Stimulated activated naive CD8-positive, alpha-beta T cell treated with anti-CD3 and anti-CD28 coated beads, Interleukin-15, amount 100 ng/mL, for 72 hours (primary cell): Measurements from ENCODE around the gene ATP1A4.

Experiments used
- ATAC-seq: fragments of 150-1000 bp; cut with Tn5 transposase; 2 replicates; pipeline ENCODE4 v1.10.0; 2021; ENCODE audit warnings: mild to moderate bottlenecking, moderate library complexity
- DNase-seq, 2 donors: peaks; one replicate each; pipeline ENCODE4 v3.0.0; 2021 to 2022
- H3K27ac Mint-ChIP-seq, 2 donors: one replicate each; pipeline ENCODE4 v1.8.0; 2022; ENCODE audit warnings: mild to moderate bottlenecking in 2 of 2, mixed read lengths in 2 of 2, moderate library complexity in 2 of 2
- H3K27me3 Mint-ChIP-seq: one replicate; pipeline ENCODE4 v1.8.0; 2022; ENCODE audit warnings: mixed read lengths
- H3K4me1 Mint-ChIP-seq: one replicate; pipeline ENCODE4 v1.8.0; 2022; ENCODE audit warnings: mild to moderate bottlenecking, mixed read lengths
- H3K4me3 Mint-ChIP-seq, 2 donors: one replicate each; pipeline ENCODE4 v1.8.0; 2022; ENCODE audit warnings: mild to moderate bottlenecking in 2 of 2, mixed read lengths in 2 of 2, moderate library complexity in 1 of 2
- H3K9me3 Mint-ChIP-seq, 2 donors: one replicate each; pipeline ENCODE4 v1.8.0; 2022; ENCODE audit warnings: mixed read lengths in 2 of 2

ATP1A4 gene

GRCh38 chr1:160130486-160130885 lies 20.9 kb upstream of the ATP1A4 start:
- ATAC-seq: no peak
- no peak overlapping the region for H3K27ac Mint-ChIP-seq
- H3K27me3 Mint-ChIP-seq: peaks cover 26% of the 10 kb centered on the region
- H3K4me3 Mint-ChIP-seq: no peak overlapping the region
- no peak for DNase-seq
- H3K9me3 Mint-ChIP-seq: no peaks in the 10 kb centered on the region
- peaks cover 6% of the 10 kb centered on the region for H3K4me1 Mint-ChIP-seq

DNA sequence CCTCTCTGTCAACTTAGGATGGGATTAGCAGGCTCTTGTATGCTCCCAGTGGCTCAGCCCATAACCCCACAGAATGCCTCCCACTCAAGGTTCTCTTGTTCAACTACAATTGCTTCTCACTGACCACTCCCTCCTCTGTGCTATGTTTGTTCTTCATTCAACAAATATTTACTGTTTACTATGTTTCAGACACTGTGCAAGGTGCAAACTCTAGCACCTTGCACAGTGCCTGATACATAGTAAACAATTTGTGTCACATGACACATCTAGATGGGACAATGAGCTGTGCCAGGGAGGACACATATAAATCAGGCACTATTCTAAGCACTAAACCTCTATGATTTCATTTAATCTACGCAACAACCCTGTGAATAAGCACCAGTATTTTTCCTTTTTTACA lies 20.5 kb upstream of the ATP1A4 start:
- peaks cover 6% of the 10 kb centered on the region for H3K4me1 Mint-ChIP-seq
- ATAC-seq: no peak
- no peak for DNase-seq
- H3K27ac Mint-ChIP-seq: no peak overlapping the region
- H3K9me3 Mint-ChIP-seq: no peaks in the 10 kb centered on the region
- H3K27me3 Mint-ChIP-seq: peaks cover 26% of the 10 kb centered on the region
- no peak overlapping the region for H3K4me3 Mint-ChIP-seq

DNA sequence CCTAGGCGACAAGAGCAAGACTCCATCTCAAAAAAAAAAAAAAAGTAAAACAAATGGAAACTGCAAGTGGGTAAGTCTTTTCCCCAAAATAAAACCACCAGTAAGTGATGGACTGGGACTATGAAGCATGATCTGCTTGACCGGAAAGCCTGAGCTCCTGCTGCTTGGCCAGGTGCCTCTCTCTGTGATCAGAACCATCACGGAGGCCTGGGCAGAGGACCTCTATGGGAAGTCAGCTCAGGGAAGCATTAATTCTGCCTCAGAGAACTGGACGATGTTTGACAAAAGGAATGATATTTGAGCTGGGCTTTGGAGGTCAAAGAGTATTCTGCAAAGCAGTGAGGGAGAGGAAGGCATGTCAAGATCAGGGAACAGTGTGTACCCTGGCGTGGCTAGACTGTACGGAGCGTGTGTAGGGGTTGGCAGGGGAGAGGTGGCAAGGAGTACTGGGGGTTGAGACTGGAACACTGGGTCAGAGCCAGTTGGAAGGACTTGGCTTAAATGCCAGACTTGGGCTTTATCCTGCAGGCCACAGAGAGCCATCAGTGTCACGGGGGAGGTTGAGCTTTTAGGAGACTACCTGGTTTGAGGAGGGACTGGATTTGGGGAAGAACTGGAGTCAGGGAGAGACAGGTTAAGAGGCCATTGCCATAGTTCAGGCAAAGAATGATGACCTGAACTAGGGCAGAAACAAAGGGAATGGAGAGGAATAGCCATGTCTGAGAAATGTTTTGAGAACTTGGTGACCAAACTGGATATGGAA lies 19.4 kb upstream of the ATP1A4 start:
- DNase-seq (no peak), ATAC-seq (no peak)
- H3K9me3 Mint-ChIP-seq: no peaks in the 10 kb centered on the region
- H3K27ac Mint-ChIP-seq: no peak overlapping the region
- H3K4me1 Mint-ChIP-seq: peaks cover 6% of the 10 kb centered on the region
- H3K27me3 Mint-ChIP-seq: peaks cover 26% of the 10 kb centered on the region
- no peak overlapping the region for H3K4me3 Mint-ChIP-seq

- DNase-seq (no peak), ATAC-seq (no peak)
- Mint-ChIP-seq H3K27me3 (peaks cover 25% of the 10 kb centered on the region), H3K27ac (no peak overlapping the region), H3K4me3 (no peak overlapping the region), H3K4me1 (no peaks in the 10 kb centered on the region), H3K9me3 (no peaks in the 10 kb centered on the region)
Measured at GRCh38 chr1:160133990-160134770, 17.2 kb upstream of the ATP1A4 start.

DNA sequence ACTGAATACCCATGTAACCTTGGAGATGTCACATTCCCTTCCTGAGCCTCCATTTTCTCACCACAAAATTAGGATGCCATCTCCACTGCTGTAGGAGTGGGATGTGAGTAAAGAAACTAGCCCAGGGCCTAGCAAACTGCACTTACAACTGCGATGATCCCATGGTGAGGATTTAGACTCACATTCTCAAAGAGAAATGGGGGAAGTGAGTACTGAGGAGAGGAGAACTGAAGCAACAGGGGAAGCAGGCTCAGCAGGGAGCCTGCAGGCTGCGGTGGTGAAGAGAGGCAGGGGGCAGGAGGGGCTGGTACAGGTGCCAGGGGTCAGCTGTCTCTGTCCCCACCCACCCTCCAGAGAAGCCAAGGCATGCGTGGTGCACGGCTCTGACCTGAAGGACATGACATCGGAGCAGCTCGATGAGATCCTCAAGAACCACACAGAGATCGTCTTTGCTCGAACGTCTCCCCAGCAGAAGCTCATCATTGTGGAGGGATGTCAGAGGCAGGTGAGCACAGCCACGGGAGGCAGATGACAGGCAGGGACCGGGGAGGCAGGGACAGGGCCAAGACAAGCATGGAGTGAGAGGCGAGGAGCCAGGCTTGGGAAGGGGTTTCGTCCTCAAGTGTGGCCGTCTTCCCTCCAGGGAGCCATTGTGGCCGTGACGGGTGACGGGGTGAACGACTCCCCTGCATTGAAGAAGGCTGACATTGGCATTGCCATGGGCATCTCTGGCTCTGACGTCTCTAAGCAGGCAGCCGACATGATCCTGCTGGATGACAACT lies 16.4 kb upstream of the ATP1A4 start:
- Mint-ChIP-seq H3K27ac (no peak overlapping the region), H3K4me1 (no peaks in the 10 kb centered on the region), H3K27me3 (peaks cover 24% of the 10 kb centered on the region), H3K4me3 (no peak overlapping the region), H3K9me3 (no peaks in the 10 kb centered on the region)
- ATAC-seq (no peak), DNase-seq (no peak)

- no peaks in the 10 kb centered on the region for H3K4me1 Mint-ChIP-seq
- no peak for DNase-seq
- H3K9me3 Mint-ChIP-seq: no peaks in the 10 kb centered on the region
- H3K4me3 Mint-ChIP-seq: no peak overlapping the region
- no peak overlapping the region for H3K27ac Mint-ChIP-seq
- ATAC-seq: no peak
- H3K27me3 Mint-ChIP-seq: peaks cover 28% of the 10 kb centered on the region
Measured at GRCh38 chr1:160136121-160136925, 15.1 kb upstream of the ATP1A4 start.

- Mint-ChIP-seq H3K9me3 (no peaks in the 10 kb centered on the region), H3K4me1 (no peaks in the 10 kb centered on the region), H3K27ac (no peak overlapping the region), H3K27me3 (peaks cover 26% of the 10 kb centered on the region), H3K4me3 (no peak overlapping the region)
- DNase-seq (no peak), ATAC-seq (no peak)
Measured at GRCh38 chr1:160136926-160137200, 14.5 kb upstream of the ATP1A4 start.

- DNase-seq (no peak), ATAC-seq (no peak)
- no peaks in the 10 kb centered on the region for H3K4me1 Mint-ChIP-seq
- H3K27me3 Mint-ChIP-seq: peaks cover 26% of the 10 kb centered on the region
- H3K27ac Mint-ChIP-seq: no peak overlapping the region
- H3K4me3 Mint-ChIP-seq: no peak overlapping the region
- no peaks in the 10 kb centered on the region for H3K9me3 Mint-ChIP-seq
Measured at GRCh38 chr1:160137216-160137862, 14.1 kb upstream of the ATP1A4 start.

DNA sequence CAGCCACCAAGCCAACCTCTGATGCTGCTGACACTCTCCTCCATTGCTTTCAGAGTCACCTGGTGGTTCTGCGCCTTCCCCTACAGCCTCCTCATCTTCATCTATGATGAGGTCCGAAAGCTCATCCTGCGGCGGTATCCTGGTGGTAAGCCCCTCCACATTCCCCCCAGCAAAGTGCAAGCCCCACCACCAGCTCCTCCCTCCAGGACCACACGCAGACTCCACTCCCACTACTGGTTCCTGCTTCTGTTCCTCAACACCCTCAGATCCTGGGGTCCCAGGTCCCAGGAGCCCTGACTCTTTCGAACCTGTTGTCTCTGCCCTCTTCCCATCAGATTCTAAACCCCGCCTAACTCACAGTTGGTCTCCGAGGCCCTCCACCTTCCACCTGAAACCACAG lies 11.6 kb upstream of the ATP1A4 start:
- no peak overlapping the region for H3K27ac Mint-ChIP-seq

DNA sequence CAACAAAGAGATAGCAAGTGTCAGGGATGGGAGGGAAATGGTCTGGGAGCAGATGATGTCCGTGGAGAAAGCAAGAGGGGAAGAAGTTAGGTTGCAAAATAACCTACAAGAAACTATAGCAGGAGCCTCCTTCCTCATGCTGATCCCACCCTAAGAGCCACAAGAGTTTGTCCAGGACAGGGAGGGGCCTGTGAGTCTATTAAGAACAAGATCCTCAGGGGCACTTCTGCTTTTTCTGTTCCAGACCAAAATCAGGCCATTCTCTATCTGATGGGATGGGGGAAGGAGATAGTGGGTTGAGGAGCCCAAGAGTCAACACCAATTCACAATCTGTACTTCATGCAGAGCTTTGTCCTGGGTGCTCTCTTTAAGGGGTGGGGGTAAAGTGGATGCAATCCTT lies 7.7 kb upstream of the ATP1A4 start:
- Mint-ChIP-seq H3K4me1 (no peaks in the 10 kb centered on the region), H3K27me3 (peaks cover 31% of the 10 kb centered on the region), H3K4me3 (no peak overlapping the region), H3K9me3 (no peaks in the 10 kb centered on the region), H3K27ac (no peak overlapping the region)
- ATAC-seq (no peak), DNase-seq (no peak)

More for the DNA sequence above, 11.6 kb upstream of the ATP1A4 start:
- no peak for ATAC-seq
- no peak for DNase-seq
- no peak overlapping the region for H3K4me3 Mint-ChIP-seq
- peaks cover 27% of the 10 kb centered on the region for H3K27me3 Mint-ChIP-seq
- H3K4me1 Mint-ChIP-seq: no peaks in the 10 kb centered on the region
- H3K9me3 Mint-ChIP-seq: no peaks in the 10 kb centered on the region

DNA sequence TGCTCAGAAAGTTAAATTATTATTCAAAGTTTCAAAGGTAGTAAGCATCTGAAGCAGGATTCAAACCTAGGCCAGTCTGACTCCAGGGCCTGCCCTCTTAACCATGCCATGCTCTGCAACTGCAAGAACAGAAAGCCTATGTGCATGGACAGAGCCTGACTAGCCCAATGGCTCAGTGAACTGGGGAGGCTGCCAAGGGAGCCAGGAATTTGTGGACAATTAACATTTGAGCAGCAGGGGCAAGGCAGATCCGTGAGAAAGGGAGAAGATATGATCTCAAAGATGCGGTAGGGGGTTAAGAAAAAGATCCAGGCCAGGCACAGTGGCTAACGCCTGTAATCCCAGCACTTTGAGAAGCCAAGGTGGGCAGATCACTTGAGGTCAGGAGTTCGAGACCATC lies 6.5 kb upstream of the ATP1A4 start:
- DNase-seq: no peak
- H3K27me3 Mint-ChIP-seq: peaks cover 25% of the 10 kb centered on the region

DNA sequence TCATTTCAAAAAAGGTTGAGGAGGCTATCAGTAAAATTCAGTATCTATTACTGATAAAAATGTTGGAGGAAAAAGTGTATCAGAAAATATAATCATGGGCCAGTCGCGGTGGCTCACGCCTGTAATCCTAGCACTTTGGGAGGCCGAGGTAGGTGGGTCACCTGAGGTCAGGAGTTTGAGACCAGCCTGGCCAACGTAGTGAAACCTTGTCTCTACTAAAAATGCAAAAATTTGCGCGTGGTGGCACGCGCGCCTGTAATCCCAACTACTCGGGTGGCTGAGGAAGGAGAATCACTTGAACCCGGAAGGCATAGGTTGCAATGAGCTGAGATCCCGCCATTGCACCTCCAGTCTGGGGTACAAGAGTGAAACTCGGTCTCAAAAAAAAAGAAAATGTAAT lies 5.3 kb upstream of the ATP1A4 start:
- Mint-ChIP-seq H3K4me1 (no peaks in the 10 kb centered on the region), H3K4me3 (no peak overlapping the region), H3K27me3 (peaks cover 21% of the 10 kb centered on the region), H3K27ac (no peak overlapping the region), H3K9me3 (no peaks in the 10 kb centered on the region)
- ATAC-seq: no peak
- DNase-seq: no peak

More for the DNA sequence above, 6.5 kb upstream of the ATP1A4 start:
- Mint-ChIP-seq H3K4me3 (no peak overlapping the region), H3K27ac (no peak overlapping the region), H3K9me3 (no peaks in the 10 kb centered on the region), H3K4me1 (no peaks in the 10 kb centered on the region)
- no peak for ATAC-seq

GRCh38 chr1:160148121-160148520 lies 3.3 kb upstream of the ATP1A4 start:
- Mint-ChIP-seq H3K4me3 (no peak overlapping the region), H3K9me3 (no peaks in the 10 kb centered on the region), H3K27ac (no peak overlapping the region), H3K4me1 (no peaks in the 10 kb centered on the region), H3K27me3 (peaks cover 8% of the 10 kb centered on the region)
- ATAC-seq (no peak), DNase-seq (no peak)

DNA sequence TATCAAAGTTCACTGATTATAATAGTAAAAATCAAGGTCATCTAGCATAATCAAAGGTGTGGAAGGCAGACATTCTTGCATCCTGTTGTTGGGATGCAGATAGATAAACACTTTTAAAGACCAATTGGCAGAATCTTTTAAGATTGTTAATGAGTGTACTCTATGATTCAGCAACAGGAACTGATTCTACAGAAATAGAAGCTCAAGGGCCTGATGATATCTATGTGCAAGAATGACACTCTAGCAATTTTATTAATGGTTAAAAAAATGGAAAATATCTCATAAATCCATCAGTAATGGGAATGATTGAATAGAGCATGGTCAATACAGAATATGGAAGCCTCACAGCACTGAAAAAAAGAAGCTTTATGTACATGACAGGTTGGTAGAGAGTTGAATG lies 2.2 kb upstream of the ATP1A4 start:
- H3K9me3 Mint-ChIP-seq: no peaks in the 10 kb centered on the region
- ATAC-seq (no peak), DNase-seq (no peak)

DNA sequence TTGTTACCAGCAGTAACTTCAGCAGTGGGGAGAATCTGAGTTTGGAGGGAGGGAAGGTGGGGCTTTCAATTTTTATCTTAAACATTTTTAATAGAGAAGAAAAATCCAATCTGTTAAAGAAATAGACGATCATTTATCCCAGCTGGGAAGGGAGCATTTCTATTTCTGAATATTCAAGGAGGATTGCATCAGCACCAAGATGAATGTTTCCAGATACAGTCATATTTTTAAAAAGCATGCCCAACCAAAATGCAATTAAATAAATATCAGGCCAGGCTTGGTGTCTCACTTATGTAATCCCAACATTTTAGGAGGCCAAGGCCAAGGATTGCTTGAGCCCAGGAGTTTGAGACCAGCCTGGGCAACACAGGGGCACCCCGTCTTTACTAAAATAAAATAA lies 1.7 kb upstream of the ATP1A4 start:
- no peak overlapping the region for H3K4me3 Mint-ChIP-seq
- H3K9me3 Mint-ChIP-seq: no peaks in the 10 kb centered on the region
- DNase-seq (no peak), ATAC-seq (no peak)
- no peaks in the 10 kb centered on the region for H3K4me1 Mint-ChIP-seq
- H3K27me3 Mint-ChIP-seq: peaks cover 5% of the 10 kb centered on the region
- H3K27ac Mint-ChIP-seq: no peak overlapping the region

More for the DNA sequence above, 2.2 kb upstream of the ATP1A4 start:
- no peak overlapping the region for H3K4me3 Mint-ChIP-seq
- H3K4me1 Mint-ChIP-seq: no peaks in the 10 kb centered on the region
- H3K27me3 Mint-ChIP-seq: peaks cover 7% of the 10 kb centered on the region
- no peak overlapping the region for H3K27ac Mint-ChIP-seq
